Measurements from ENCODE around the gene PGAP6.
"Not testable (repeated sequence)": the region's sequence is repeated elsewhere in the genome, so short reads cannot be mapped to it uniquely, and the experiment has no call there.

The PGAP6 gene

GRCh38 chr16:341974-342336 is 39.8 kb downstream of the PGAP6 start:
- DNase-seq, H3K9me3 Mint-ChIP-seq, H3K27me3 Mint-ChIP-seq, ATAC-seq, H3K4me3 Mint-ChIP-seq: not testable (repeated sequence)
- Mint-ChIP-seq H3K36me3 (ENCODE audit: low read depth) (peaks cover 26% of the 10 kb centered on the region), H3K4me1 (peaks cover 77% of the 10 kb centered on the region), H3K27ac (peak overlapping the region; percentile 67)

DNA sequence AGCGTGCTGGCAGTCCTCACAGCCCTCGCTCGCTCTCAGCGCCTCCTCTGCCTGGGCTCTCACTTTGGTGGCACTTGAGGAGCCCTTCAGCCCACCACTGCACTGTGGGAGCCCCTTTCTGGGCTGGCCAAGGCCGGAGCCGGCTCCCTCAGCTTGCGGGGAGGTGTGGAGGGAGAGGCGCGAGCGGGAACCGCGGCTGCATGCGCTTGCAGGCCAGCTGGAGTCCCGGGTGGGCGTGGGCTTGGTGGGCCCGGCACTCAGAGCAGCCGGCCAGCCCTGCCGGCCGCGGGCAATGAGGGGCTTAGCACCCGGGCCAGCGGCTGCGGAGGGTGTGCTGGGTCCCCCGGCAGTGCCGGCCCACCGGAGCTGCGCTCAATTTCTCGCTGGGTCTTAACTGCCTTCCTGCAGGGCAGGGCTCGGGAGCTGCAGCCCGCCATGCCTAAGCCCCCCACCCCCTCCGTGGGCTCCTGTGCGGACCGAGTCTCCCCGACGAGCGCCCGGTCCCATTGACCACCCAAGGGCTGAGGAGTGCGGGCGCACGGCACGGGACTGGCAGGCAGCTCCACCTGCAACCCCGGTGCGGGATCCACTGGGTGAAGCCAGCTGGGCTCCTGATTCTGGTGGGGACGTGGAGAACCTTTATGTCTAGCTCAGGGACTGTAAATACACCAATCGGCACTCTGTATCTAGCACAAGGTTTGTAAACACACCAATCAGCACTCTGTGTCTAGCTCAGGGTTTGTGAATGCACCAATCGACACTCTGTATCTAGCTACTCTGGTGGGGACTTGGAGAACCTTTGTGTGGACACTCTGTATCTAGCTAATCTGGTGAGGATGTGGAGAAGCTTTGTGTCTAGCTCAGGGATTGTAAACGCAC is 40.4 kb downstream of the PGAP6 start:
- H3K4me3 Mint-ChIP-seq, H3K9me3 Mint-ChIP-seq, DNase-seq, H3K27ac Mint-ChIP-seq, H3K27me3 Mint-ChIP-seq, ATAC-seq: not testable (repeated sequence)
- peaks cover 77% of the 10 kb centered on the region for H3K4me1 Mint-ChIP-seq
- H3K36me3 Mint-ChIP-seq (ENCODE audit: low read depth), result peaks cover 23% of the 10 kb centered on the region

- Mint-ChIP-seq H3K9me3 (no peaks in the 10 kb centered on the region), H3K4me1 (peaks cover 76% of the 10 kb centered on the region), H3K27me3 (no peaks in the 10 kb centered on the region), H3K27ac (no peak overlapping the region), H3K4me3 (no peak overlapping the region), H3K36me3 (ENCODE audit: low read depth) (peaks cover 18% of the 10 kb centered on the region)
- ATAC-seq, result no peak
- no peak for DNase-seq
Measured at GRCh38 chr16:340370-341091, 41.2 kb downstream of the PGAP6 start.

DNA sequence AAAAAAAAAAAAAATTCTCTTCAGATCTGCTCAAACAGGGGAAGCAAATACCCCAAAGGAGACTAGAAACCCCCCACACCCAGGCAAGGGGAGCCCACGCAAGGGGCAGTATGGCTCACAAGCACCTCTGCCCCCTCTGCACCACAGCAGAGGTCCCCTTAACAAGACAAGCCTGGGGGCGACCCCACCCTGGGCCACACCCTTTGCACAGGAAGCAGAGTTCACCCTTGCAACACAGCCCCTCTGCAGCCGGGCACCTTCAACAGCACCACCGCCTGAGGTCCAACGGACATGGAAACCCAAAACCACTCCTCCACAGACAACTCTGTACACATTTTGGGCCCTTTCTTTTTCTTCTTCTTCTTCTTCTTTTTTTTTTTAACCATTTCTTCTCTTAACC is 42.1 kb downstream of the PGAP6 start:
- H3K4me3 Mint-ChIP-seq, result peak overlapping the region; percentile 2
- DNase-seq, result no peak
- H3K36me3 Mint-ChIP-seq (ENCODE audit: low read depth), result peaks cover 13% of the 10 kb centered on the region
- H3K9me3 Mint-ChIP-seq, result no peaks in the 10 kb centered on the region
- H3K27me3 Mint-ChIP-seq, result no peaks in the 10 kb centered on the region
- ATAC-seq, result peak; percentile 22
- H3K4me1 Mint-ChIP-seq, result peaks cover 74% of the 10 kb centered on the region
- H3K27ac Mint-ChIP-seq, result peak overlapping the region; percentile 21

- peaks cover 73% of the 10 kb centered on the region for H3K4me1 Mint-ChIP-seq
- no peak overlapping the region for H3K4me3 Mint-ChIP-seq
Measured at GRCh38 chr16:337975-338575, 43.7 kb downstream of the PGAP6 start.

GRCh38 chr16:337437-337836 is 44.3 kb downstream of the PGAP6 start:
- H3K9me3 Mint-ChIP-seq, result no peaks in the 10 kb centered on the region
- no peak for DNase-seq
- H3K4me1 Mint-ChIP-seq, result peaks cover 66% of the 10 kb centered on the region
- H3K27me3 Mint-ChIP-seq, result no peaks in the 10 kb centered on the region
- ATAC-seq, result no peak
- H3K36me3 Mint-ChIP-seq (ENCODE audit: low read depth), result peaks cover 12% of the 10 kb centered on the region
- no peak overlapping the region for H3K4me3 Mint-ChIP-seq
- H3K27ac Mint-ChIP-seq, result no peak overlapping the region

More at GRCh38 chr16:337975-338575, 43.7 kb downstream of the PGAP6 start:
- Mint-ChIP-seq H3K27me3 (no peaks in the 10 kb centered on the region), H3K27ac (no peak overlapping the region), H3K36me3 (ENCODE audit: low read depth) (peaks cover 13% of the 10 kb centered on the region), H3K9me3 (no peaks in the 10 kb centered on the region)
- ATAC-seq (no peak), DNase-seq (no peak)

GRCh38 chr16:336269-336668 is 45.5 kb downstream of the PGAP6 start:
- H3K4me1 Mint-ChIP-seq, result peaks cover 66% of the 10 kb centered on the region
- no peak for ATAC-seq
- no peak overlapping the region for H3K4me3 Mint-ChIP-seq

GRCh38 chr16:334861-335632 is 46.7 kb downstream of the PGAP6 start:
- H3K36me3 Mint-ChIP-seq (ENCODE audit: low read depth); H3K27ac Mint-ChIP-seq; H3K27me3 Mint-ChIP-seq; H3K9me3 Mint-ChIP-seq; DNase-seq; ATAC-seq; H3K4me3 Mint-ChIP-seq: not testable (repeated sequence)
- H3K4me1 Mint-ChIP-seq, result peaks cover 69% of the 10 kb centered on the region

More at GRCh38 chr16:336269-336668, 45.5 kb downstream of the PGAP6 start:
- Mint-ChIP-seq H3K9me3 (no peaks in the 10 kb centered on the region), H3K36me3 (ENCODE audit: low read depth) (peaks cover 6% of the 10 kb centered on the region), H3K27me3 (no peaks in the 10 kb centered on the region), H3K27ac (no peak overlapping the region)
- no peak for DNase-seq

GRCh38 chr16:334164-334832 is 47.5 kb downstream of the PGAP6 start:
- ATAC-seq; DNase-seq; H3K4me3 Mint-ChIP-seq; H3K27me3 Mint-ChIP-seq; H3K27ac Mint-ChIP-seq; H3K36me3 Mint-ChIP-seq (ENCODE audit: low read depth); H3K9me3 Mint-ChIP-seq: not testable (repeated sequence)
- H3K4me1 Mint-ChIP-seq, result peaks cover 63% of the 10 kb centered on the region

- peaks cover 59% of the 10 kb centered on the region for H3K4me1 Mint-ChIP-seq
- H3K27me3 Mint-ChIP-seq, result no peaks in the 10 kb centered on the region
- no peak for DNase-seq
- H3K27ac Mint-ChIP-seq, result no peak overlapping the region
- H3K9me3 Mint-ChIP-seq, result no peaks in the 10 kb centered on the region
- H3K4me3 Mint-ChIP-seq, result no peak overlapping the region
- ATAC-seq, result no peak
- peaks cover 2% of the 10 kb centered on the region for H3K36me3 Mint-ChIP-seq (ENCODE audit: low read depth)
Measured at GRCh38 chr16:333406-334094, 48.2 kb downstream of the PGAP6 start.

GRCh38 chr16:331181-331814 is 50.5 kb downstream of the PGAP6 start:
- DNase-seq; H3K27ac Mint-ChIP-seq; H3K4me3 Mint-ChIP-seq; H3K36me3 Mint-ChIP-seq (ENCODE audit: low read depth); ATAC-seq; H3K27me3 Mint-ChIP-seq; H3K9me3 Mint-ChIP-seq: not testable (repeated sequence)
- H3K4me1 Mint-ChIP-seq, result peaks cover 57% of the 10 kb centered on the region

DNA sequence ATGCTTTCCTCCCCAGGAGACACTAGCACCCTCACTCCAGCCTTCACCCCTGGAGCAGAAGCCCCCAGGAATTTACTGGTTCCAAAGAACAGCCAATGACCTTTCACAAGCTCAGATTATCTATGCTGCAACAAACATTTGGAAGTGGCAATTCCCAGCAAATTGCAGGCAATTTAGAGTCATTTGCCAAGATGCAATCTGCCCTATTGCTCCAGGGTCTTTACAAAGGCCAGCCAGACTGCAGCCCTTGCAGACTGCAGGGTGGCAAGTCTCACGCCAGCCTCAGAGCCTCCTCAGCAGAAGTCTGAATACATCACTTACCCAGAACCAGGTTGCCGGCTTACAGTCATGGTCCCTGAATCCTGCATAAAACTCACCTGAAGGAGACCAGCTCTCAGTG is 51.0 kb downstream of the PGAP6 start:
- no peaks in the 10 kb centered on the region for H3K27me3 Mint-ChIP-seq
- H3K36me3 Mint-ChIP-seq (ENCODE audit: low read depth), result no peaks in the 10 kb centered on the region
- no peak for ATAC-seq
- H3K9me3 Mint-ChIP-seq, result no peaks in the 10 kb centered on the region
- no peak overlapping the region for H3K4me3 Mint-ChIP-seq
- no peak overlapping the region for H3K27ac Mint-ChIP-seq
- peaks cover 56% of the 10 kb centered on the region for H3K4me1 Mint-ChIP-seq
- no peak for DNase-seq

Measured in activated naive CD8-positive, alpha-beta T cell treated with anti-CD3 and anti-CD28 coated beads, Interleukin-2, amount 50 U/mL, for 24 hours (primary cell).